ENCODE measurements around the gene SUSD1. TPM values are rescaled to one million over a fixed set of nuclear protein-coding genes. Genes with fewer than 3 reads are reported as not detected.

Gene SUSD1
- 14.5 and 17.2 TPM in 2 replicates for total RNA-seq (2014; rRNA removed; shearing (Covaris generic); ENCODE audit: low replicate concordance)

DNA sequence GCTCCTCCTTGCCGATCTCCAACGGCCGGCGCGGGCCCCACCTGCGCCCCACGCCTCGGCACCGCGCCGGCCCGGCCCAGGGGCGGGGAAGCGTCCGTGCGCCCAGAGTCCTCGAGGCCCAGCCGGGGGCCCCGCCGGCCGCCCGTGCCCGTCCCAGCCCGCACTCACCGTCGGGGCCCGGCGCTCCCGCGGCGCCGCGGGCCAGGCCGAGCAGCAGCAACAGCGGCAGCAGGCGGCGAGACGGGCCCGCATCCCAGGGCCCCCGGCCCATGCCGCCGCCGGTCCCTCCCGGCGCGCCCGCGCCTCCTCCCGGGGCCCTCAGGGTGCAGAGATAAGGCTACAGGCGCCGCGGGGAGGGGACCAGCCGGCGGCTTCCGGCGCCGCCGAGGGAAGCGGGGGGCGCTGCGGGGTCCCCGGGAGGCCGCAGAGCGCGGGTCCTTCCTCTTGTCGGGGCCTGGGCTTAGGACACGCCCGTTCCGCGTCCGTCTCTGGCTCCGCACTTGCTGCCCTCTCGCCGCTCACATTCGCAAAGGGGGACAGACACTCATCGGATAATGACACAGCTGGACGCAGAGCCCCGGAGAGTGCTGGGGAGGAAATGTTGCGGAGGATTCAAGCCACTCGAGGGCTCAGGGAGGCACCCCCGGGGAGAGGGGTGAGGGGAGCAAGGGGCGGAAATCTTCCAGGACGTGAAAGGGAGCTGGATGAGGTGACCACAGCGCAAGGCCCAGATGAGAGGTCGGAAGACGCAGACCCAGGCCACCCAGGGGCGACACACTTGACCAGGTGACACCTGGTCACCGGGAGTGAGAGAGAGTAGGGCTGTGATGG is at the start of gene SUSD1:
SUSD1 (minus strand) TSS at position 333 of the 831 bp plus-strand sequence; CDS start at position 271, 62 bp downstream.
- no peaks in the 10 kb centered on the region for H3K9me2 ChIP-seq (replicated peaks; ENCODE audit: insufficient read depth, low read length)
- no peaks in the 10 kb centered on the region for H3K9me3 ChIP-seq (ENCODE audit: low read length)
- peaks cover 12% of the 10 kb centered on the region for H3K4me1 ChIP-seq (ENCODE audit: low read length)
- H3K27me3 ChIP-seq (ENCODE audit: low read length), result no peaks in the 10 kb centered on the region; the same call in 1 of the 2 replicates
- DNase-seq, result peak; percentile 71
- H3K79me2 ChIP-seq (ENCODE audit: low read length), result 0 out of 2 replicates have a peak, but pooled peaks cover 5% of the 10 kb centered on the region
- H3K27ac ChIP-seq (ENCODE audit: low read length), result no peak within 1 kb of the TSS
- no peaks in the 10 kb centered on the region for H3K36me3 ChIP-seq (ENCODE audit: insufficient read depth, low read length)
- H2AFZ ChIP-seq (ENCODE audit: low read length), result peak within 1 kb of the TSS; percentile 79
- H3K4me2 ChIP-seq (ENCODE audit: low read depth, low read length, poor library complexity, severe bottlenecking), result peak within 1 kb of the TSS; percentile 86
- H4K20me1 ChIP-seq (ENCODE audit: insufficient read depth, low read depth, low read length), result no peaks in the 10 kb centered on the region
- peak within 1 kb of the TSS; percentile 72 for H3K9ac ChIP-seq (ENCODE audit: low read length)
- H3K4me3 ChIP-seq (ENCODE audit: low read length), result peak within 1 kb of the TSS; percentile 72

- 0 out of 2 replicates have a peak, but pooled peaks cover 13% of the 10 kb centered on the region for H3K79me2 ChIP-seq (ENCODE audit: low read length)
- H3K27me3 ChIP-seq (ENCODE audit: low read length), result no peaks in the 10 kb centered on the region
- H3K4me3 ChIP-seq (ENCODE audit: low read length), result no peak overlapping the region
- no peak for DNase-seq
- H3K4me1 ChIP-seq (ENCODE audit: low read length), result peaks cover 13% of the 10 kb centered on the region
- no peaks in the 10 kb centered on the region for H3K9me3 ChIP-seq (ENCODE audit: low read length)
- H4K20me1 ChIP-seq (ENCODE audit: insufficient read depth, low read depth, low read length), result no peaks in the 10 kb centered on the region
- H3K9me2 ChIP-seq (replicated peaks; ENCODE audit: insufficient read depth, low read length), result no peaks in the 10 kb centered on the region
- no peak overlapping the region for H3K9ac ChIP-seq (ENCODE audit: low read length)
- H2AFZ ChIP-seq (ENCODE audit: low read length), result no peak overlapping the region
- H3K27ac ChIP-seq (ENCODE audit: low read length), result no peak overlapping the region
- H3K4me2 ChIP-seq (ENCODE audit: low read depth, low read length, poor library complexity, severe bottlenecking), result no peak overlapping the region
- H3K36me3 ChIP-seq (ENCODE audit: insufficient read depth, low read length), result peaks cover 17% of the 10 kb centered on the region; the same call in 1 of the 2 replicates
Observed at GRCh38 chr9:112224401-112225289, 49.5 kb upstream of the SUSD1 start.

- Histone ChIP-seq H3K4me1 (ENCODE audit: low read length) (peaks cover 38% of the 10 kb centered on the region), H3K9me2 (replicated peaks; ENCODE audit: insufficient read depth, low read length) (no peaks in the 10 kb centered on the region), H3K79me2 (ENCODE audit: low read length) (peaks cover 14% of the 10 kb centered on the region; the same call in 1 of the 2 replicates), H4K20me1 (ENCODE audit: insufficient read depth, low read depth, low read length) (no peaks in the 10 kb centered on the region), H3K27ac (ENCODE audit: low read length) (peak overlapping the region; percentile 77), H3K27me3 (ENCODE audit: low read length) (no peaks in the 10 kb centered on the region), H3K4me2 (ENCODE audit: low read depth, low read length, poor library complexity, severe bottlenecking) (peak overlapping the region; percentile 65), H3K36me3 (ENCODE audit: insufficient read depth, low read length) (peaks cover 5% of the 10 kb centered on the region; the same call in 1 of the 2 replicates), H2AFZ (ENCODE audit: low read length) (no peak overlapping the region), H3K4me3 (ENCODE audit: low read length) (peak overlapping the region; percentile 40), H3K9ac (ENCODE audit: low read length) (peak overlapping the region; percentile 54), H3K9me3 (ENCODE audit: low read length) (no peaks in the 10 kb centered on the region)
- peak; percentile 76 for DNase-seq
Observed at GRCh38 chr9:112218908-112219307, 43.8 kb upstream of the SUSD1 start.

DNA sequence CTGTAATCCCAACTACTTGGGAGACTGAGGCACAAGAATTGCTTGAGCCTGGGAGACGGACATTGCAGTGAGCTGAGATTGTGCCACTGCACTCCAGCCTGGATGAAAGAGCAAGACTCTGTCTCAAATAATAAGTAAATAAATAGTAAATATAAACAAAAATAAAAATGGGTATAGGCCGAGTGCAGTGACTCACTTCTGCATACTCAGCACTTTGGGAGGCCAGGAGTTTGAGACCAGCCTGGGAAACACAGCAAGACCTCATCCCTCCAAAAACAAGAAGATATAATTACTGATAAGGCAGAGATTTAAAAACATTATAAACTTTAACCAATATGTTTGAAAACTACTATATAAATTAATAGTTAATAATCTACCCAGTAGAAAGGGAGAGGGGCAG is 37.8 kb upstream of the SUSD1 start:
- H3K79me2 ChIP-seq (ENCODE audit: low read length), result peaks cover 2% of the 10 kb centered on the region; the same call in 1 of the 2 replicates
- H3K27me3 ChIP-seq (ENCODE audit: low read length), result no peaks in the 10 kb centered on the region
- no peak overlapping the region for H3K9ac ChIP-seq (ENCODE audit: low read length)
- no peaks in the 10 kb centered on the region for H4K20me1 ChIP-seq (ENCODE audit: insufficient read depth, low read depth, low read length)
- H3K4me3 ChIP-seq (ENCODE audit: low read length), result no peak overlapping the region
- peaks cover 12% of the 10 kb centered on the region for H3K36me3 ChIP-seq (ENCODE audit: insufficient read depth, low read length)
- H3K4me1 ChIP-seq (ENCODE audit: low read length), result peaks cover 8% of the 10 kb centered on the region
- no peaks in the 10 kb centered on the region for H3K9me3 ChIP-seq (ENCODE audit: low read length)
- H3K27ac ChIP-seq (ENCODE audit: low read length), result no peak overlapping the region
- H3K9me2 ChIP-seq (replicated peaks; ENCODE audit: insufficient read depth, low read length), result no peaks in the 10 kb centered on the region
- no peak for DNase-seq
- no peak overlapping the region for H3K4me2 ChIP-seq (ENCODE audit: low read depth, low read length, poor library complexity, severe bottlenecking)
- no peak overlapping the region for H2AFZ ChIP-seq (ENCODE audit: low read length)

GRCh38 chr9:112207451-112207850 is 32.4 kb upstream of the SUSD1 start:
- Histone ChIP-seq H3K79me2 (ENCODE audit: low read length) (no peaks in the 10 kb centered on the region), H4K20me1 (ENCODE audit: insufficient read depth, low read depth, low read length) (no peaks in the 10 kb centered on the region), H3K9ac (ENCODE audit: low read length) (no peak overlapping the region), H2AFZ (ENCODE audit: low read length) (no peak overlapping the region), H3K4me1 (ENCODE audit: low read length) (no peaks in the 10 kb centered on the region), H3K9me3 (ENCODE audit: low read length) (no peaks in the 10 kb centered on the region), H3K27me3 (ENCODE audit: low read length) (no peaks in the 10 kb centered on the region), H3K4me3 (ENCODE audit: low read length) (no peak overlapping the region), H3K4me2 (ENCODE audit: low read depth, low read length, poor library complexity, severe bottlenecking) (no peak overlapping the region), H3K27ac (ENCODE audit: low read length) (no peak overlapping the region), H3K36me3 (ENCODE audit: insufficient read depth, low read length) (peaks cover 18% of the 10 kb centered on the region), H3K9me2 (replicated peaks; ENCODE audit: insufficient read depth, low read length) (no peaks in the 10 kb centered on the region)
- no peak for DNase-seq

- H3K27ac ChIP-seq (ENCODE audit: low read length), result no peak overlapping the region
- no peak overlapping the region for H3K4me3 ChIP-seq (ENCODE audit: low read length)
- no peak overlapping the region for H3K4me2 ChIP-seq (ENCODE audit: low read depth, low read length, poor library complexity, severe bottlenecking)
- H2AFZ ChIP-seq (ENCODE audit: low read length), result no peak overlapping the region
- H4K20me1 ChIP-seq (ENCODE audit: insufficient read depth, low read depth, low read length), result no peaks in the 10 kb centered on the region
- H3K9me3 ChIP-seq (ENCODE audit: low read length), result no peaks in the 10 kb centered on the region
- H3K9me2 ChIP-seq (replicated peaks; ENCODE audit: insufficient read depth, low read length), result no peaks in the 10 kb centered on the region
- DNase-seq, result no peak
- H3K79me2 ChIP-seq (ENCODE audit: low read length), result no peaks in the 10 kb centered on the region
- H3K9ac ChIP-seq (ENCODE audit: low read length), result no peak overlapping the region
- no peaks in the 10 kb centered on the region for H3K27me3 ChIP-seq (ENCODE audit: low read length)
- H3K4me1 ChIP-seq (ENCODE audit: low read length), result no peaks in the 10 kb centered on the region
- peaks cover 11% of the 10 kb centered on the region for H3K36me3 ChIP-seq (ENCODE audit: insufficient read depth, low read length)
Observed at GRCh38 chr9:112203536-112203935, 28.4 kb upstream of the SUSD1 start.

DNA sequence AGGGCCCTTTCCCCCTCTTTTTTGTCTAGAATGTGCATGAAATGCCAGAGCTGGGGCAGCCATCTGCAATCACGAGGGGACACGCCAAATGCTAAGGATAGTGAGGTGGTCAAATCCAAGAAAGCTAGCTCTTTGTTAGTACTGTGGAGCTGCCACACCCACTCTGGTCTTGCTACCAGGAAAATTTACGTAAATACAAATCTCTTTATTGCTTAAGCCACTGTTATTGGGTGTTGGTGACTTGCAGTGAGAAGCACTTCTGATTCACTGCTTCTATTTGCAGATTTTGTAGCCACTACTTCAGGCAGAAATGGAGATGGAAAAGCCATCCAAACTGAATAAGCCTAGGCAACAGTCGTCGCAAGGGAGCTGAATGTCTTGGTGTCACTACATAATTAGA is 25.6 kb upstream of the SUSD1 start:
- no peaks in the 10 kb centered on the region for H4K20me1 ChIP-seq (ENCODE audit: insufficient read depth, low read depth, low read length)
- no peaks in the 10 kb centered on the region for H3K27me3 ChIP-seq (ENCODE audit: low read length)
- H2AFZ ChIP-seq (ENCODE audit: low read length), result no peak overlapping the region
- H3K36me3 ChIP-seq (ENCODE audit: insufficient read depth, low read length), result no peaks in the 10 kb centered on the region
- H3K27ac ChIP-seq (ENCODE audit: low read length), result no peak overlapping the region
- H3K9me3 ChIP-seq (ENCODE audit: low read length), result no peaks in the 10 kb centered on the region
- H3K9ac ChIP-seq (ENCODE audit: low read length), result no peak overlapping the region
- H3K4me3 ChIP-seq (ENCODE audit: low read length), result no peak overlapping the region
- no peaks in the 10 kb centered on the region for H3K79me2 ChIP-seq (ENCODE audit: low read length)
- no peak overlapping the region for H3K4me2 ChIP-seq (ENCODE audit: low read depth, low read length, poor library complexity, severe bottlenecking)
- DNase-seq, result no peak
- H3K4me1 ChIP-seq (ENCODE audit: low read length), result no peaks in the 10 kb centered on the region
- no peaks in the 10 kb centered on the region for H3K9me2 ChIP-seq (replicated peaks; ENCODE audit: insufficient read depth, low read length)

DNA sequence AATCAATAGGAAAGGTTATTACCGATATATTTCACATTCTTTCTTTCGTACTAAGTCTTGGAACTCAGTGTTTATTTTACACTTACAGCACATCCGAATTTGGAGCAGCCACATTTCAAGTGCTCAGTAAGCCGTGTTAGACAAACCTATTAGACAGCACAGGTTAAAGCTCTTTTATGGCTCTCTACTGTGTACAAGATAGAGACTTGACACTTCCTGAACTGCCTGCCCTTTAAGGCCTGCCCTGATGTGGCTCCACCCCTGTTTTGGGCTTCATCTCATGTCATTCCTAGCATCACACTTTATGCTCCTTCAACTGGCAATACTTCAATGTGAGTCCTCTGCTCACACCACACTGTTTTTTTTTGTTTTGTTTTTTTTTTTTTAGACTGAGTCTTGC is 23.5 kb upstream of the SUSD1 start:
- no peak overlapping the region for H3K9ac ChIP-seq (ENCODE audit: low read length)
- no peaks in the 10 kb centered on the region for H3K9me2 ChIP-seq (replicated peaks; ENCODE audit: insufficient read depth, low read length)
- no peak overlapping the region for H3K27ac ChIP-seq (ENCODE audit: low read length)
- DNase-seq, result no peak
- H3K36me3 ChIP-seq (ENCODE audit: insufficient read depth, low read length), result no peaks in the 10 kb centered on the region
- H3K9me3 ChIP-seq (ENCODE audit: low read length), result no peaks in the 10 kb centered on the region
- H3K4me3 ChIP-seq (ENCODE audit: low read length), result no peak overlapping the region
- H3K79me2 ChIP-seq (ENCODE audit: low read length), result no peaks in the 10 kb centered on the region
- no peaks in the 10 kb centered on the region for H4K20me1 ChIP-seq (ENCODE audit: insufficient read depth, low read depth, low read length)
- H3K4me1 ChIP-seq (ENCODE audit: low read length), result peaks cover 6% of the 10 kb centered on the region
- H3K27me3 ChIP-seq (ENCODE audit: low read length), result no peaks in the 10 kb centered on the region
- H2AFZ ChIP-seq (ENCODE audit: low read length), result no peak overlapping the region
- no peak overlapping the region for H3K4me2 ChIP-seq (ENCODE audit: low read depth, low read length, poor library complexity, severe bottlenecking)

Data from Karpas-422 (cell line).